ENCODE measurements around the gene PDF.

The PDF gene

GRCh38 chr16:69330286-69331109, at the start of gene PDF:
Gene PDF (minus strand): TSS chr16:69330588. CDS start chr16:69330570, 18 bp downstream.
- H3K4me3 ChIP-seq (replicated peaks; ENCODE audit: low read depth, low read length), result peak within 1 kb of the TSS; percentile 69
- no peak for TF ChIP-seq CTCF (IDR thresholded peaks at IDR 0.05; ENCODE audit: low read length, missing control alignments)
- peak; percentile 92 for DNase-seq (ENCODE audit: low read depth)

GRCh38 chr16:69378760-69379159, 48.4 kb upstream of the PDF start:
- peak; percentile 64 for DNase-seq (ENCODE audit: low read depth)
- H3K4me3 ChIP-seq (replicated peaks; ENCODE audit: low read depth, low read length), result no peak overlapping the region
- TF ChIP-seq CTCF (IDR thresholded peaks at IDR 0.05; ENCODE audit: low read length, missing control alignments), result no peak

- H3K4me3 ChIP-seq (replicated peaks; ENCODE audit: low read depth, low read length), result no peak overlapping the region
- no peak for TF ChIP-seq CTCF (IDR thresholded peaks at IDR 0.05; ENCODE audit: low read length, missing control alignments)
- DNase-seq (ENCODE audit: low read depth), result no peak
Measured at GRCh38 chr16:69378036-69378435, 47.6 kb upstream of the PDF start.

GRCh38 chr16:69376393-69377059, 46.1 kb upstream of the PDF start:
- TF ChIP-seq CTCF (IDR thresholded peaks at IDR 0.05; ENCODE audit: low read length, missing control alignments), result no peak
- no peak for DNase-seq (ENCODE audit: low read depth)
- H3K4me3 ChIP-seq (replicated peaks; ENCODE audit: low read depth, low read length), result no peak overlapping the region

- no peak for TF ChIP-seq CTCF (IDR thresholded peaks at IDR 0.05; ENCODE audit: low read length, missing control alignments)
- no peak overlapping the region for H3K4me3 ChIP-seq (replicated peaks; ENCODE audit: low read depth, low read length)
- DNase-seq (ENCODE audit: low read depth), result no peak
Measured at GRCh38 chr16:69373019-69373418, 42.6 kb upstream of the PDF start.

- no peak for TF ChIP-seq CTCF (IDR thresholded peaks at IDR 0.05; ENCODE audit: low read length, missing control alignments)
- H3K4me3 ChIP-seq (replicated peaks; ENCODE audit: low read depth, low read length), result no peak overlapping the region
- DNase-seq (ENCODE audit: low read depth), result no peak
Measured at GRCh38 chr16:69371564-69371963, 41.2 kb upstream of the PDF start.

All from fibroblast of pulmonary artery (primary cell).